GM21529 (cell line): Measurements from ENCODE around the gene MALL.
"Not testable (repeated sequence)": the region's sequence is repeated elsewhere in the genome, so short reads cannot be mapped to it uniquely, and the experiment has no call there.

Experiments used
- ATAC-seq: cut with Tn5 transposase; IDR thresholded peaks from one replicate; pipeline ENCODE4 v1.9.1; 2021; ENCODE audit not compliant: unreplicated experiment

The MALL gene

DNA sequence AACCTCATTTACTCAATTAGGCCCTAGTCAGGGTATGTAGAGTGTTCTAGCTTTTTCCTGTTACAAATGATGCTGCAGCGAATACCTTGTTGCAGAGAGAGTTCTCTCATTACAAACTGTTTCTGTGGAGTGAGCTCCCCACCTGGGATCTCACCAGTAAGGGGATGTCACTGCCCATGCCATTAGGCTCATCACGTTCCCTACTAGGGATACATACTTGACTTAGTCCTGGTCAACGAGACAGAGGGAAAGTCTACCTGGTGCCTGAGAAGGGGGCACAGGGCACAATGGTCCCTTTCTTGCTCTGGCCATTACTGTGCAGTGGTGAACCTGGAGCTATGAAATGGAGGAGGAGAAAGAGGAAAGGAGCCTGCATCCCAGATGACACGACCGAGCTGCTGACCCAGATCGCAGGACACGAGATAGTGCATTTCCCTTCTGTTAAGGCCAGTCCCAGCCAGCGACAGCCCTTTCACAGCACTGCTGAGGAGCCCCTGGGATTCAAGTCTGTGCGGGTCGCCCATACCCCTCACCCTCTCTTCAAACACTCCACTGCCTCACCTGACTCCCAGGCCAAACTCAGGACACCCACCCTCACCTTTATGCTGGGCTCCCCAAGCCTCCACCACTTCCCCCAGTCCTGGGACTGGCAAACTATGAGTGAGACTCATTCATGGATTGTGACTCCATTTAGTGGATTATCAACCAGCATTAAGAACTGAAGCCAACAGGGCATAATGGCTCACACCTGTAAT lies 16.0 kb downstream of the MALL start:
- no peak for ATAC-seq

DNA sequence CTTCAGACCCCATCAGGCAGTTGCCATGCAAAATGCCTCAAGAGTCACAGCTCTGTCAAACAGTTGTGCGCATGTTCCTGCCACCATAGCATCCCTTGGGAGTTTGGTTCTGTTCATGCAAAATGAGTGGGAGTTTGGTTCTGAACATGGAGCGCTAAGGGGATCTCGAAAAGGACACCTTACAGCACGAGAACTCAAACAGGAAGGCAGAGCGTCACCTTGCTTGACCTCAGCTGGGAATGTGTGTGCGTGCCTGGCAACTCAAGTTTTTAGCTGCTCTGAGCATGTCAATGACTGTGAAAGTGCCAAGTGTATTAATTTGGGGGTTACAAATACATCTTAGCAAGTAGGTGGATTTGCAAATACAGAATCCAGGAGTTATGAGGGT lies 16.6 kb downstream of the MALL start:
- no peak for ATAC-seq

DNA sequence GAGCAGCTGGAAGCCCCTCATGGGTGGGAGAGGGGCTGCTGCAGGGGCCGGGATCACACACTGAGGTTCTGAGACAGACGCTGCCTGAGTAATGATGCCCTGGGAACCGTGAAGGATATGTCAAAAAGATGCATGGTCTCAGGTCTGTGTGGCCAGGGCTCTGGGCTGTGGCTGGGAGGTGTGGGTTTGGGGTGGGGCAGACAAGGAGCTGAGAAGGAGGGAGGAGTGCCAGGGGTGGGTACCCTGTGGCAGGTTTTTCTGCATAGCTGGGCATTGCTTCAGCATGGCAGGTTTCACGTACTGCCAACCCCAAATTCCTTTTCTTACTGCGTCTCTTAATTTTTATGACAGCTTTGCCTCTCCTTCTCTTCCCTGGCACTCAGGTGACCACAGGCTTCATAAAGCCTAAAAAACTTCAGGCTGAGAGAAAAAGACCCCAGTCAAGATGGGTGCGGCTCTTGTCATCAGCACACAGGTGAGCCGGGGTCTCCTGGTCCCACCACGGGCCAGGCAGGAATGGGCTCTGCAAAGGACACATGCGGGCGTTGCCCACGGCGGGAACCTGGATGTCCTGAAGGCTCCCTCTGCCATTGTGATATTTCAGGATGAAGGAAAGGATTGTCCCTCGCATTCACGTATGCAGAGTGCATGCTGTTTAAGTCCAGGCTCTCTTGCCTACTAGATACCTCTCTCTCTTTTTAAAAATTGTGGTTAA lies 18.0 kb downstream of the MALL start:
- ATAC-seq, result no peak

DNA sequence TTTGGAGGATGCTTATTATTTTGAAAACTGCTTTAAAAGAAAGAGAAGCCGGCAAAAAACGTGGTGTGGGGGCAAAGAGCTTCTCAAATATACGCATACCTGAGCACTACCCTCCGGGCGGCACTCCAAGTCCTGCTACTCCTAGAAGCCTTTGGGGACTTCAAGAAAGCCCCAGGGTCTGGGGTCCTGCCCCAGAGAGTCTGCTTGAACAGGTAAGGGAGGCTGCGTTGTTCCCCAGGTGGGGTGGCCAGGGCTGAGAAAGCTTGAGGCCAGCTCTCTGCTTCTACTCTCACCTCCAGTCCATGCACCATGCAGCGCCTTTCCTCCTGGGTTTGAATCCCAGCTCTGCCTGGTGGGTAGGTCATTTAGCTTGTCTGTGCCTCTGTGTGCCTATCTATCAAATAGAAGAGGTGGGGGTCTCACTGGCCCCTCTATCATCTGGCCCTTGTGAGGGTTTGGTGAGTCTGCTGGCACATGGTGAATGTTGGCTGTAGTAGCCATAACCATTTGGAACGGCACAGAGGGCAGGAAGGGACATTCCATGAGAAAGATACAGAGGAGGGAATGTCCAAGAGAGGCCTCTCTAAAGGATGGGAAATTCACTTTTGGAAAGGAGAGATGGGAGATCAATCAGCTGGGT lies 19.5 kb downstream of the MALL start:
- no peak for ATAC-seq

DNA sequence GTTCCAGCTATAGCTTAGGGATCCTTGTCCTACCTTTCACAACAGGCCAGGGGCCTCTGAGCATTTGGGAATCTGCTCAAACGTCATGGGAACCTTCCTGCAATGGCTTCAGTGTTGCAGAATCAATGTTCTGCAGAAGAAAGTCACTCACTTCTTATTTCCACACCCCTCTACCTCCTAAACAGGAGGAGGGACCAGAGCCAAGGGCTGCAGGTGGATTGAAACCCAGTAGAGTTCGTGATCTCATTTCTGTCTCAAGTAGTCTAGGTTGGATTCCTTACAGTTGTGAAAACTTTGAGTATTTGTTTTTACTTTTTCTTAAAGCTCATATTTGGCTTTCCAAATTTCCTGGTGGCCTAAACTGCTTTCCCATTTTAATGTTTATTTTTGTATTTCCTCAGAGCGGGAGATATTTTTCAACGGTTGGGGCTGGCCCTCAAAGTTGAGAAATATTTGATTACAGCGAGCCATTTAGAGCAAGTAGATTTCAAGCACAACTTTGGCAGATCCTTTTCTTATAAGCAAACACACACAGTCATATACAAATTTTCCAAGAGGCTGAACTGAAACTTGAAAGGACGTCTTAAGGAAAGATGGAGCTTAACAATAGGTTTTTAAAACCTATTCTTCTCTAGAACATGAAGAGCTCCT lies 20.6 kb downstream of the MALL start:
- not testable (repeated sequence) for ATAC-seq

DNA sequence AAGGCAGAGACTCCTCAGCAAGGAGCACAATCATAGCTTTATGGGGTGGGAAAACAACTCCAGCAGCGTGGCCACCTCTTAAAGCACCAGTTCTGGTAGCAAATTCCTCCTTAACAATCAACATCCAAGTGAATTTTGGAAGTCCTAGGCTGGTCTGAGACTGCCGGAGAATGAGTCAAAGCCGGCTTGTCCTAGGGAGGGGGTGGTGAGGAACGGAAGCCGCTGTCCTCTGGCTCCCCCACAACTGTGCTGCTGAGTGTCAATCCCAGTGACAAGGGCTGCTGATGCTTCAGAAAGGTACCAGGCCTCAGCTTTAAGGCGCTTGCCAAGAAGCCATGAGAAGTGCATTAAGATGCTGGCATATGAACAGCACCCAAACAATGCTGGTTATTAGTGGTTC lies 21.7 kb downstream of the MALL start:
- ATAC-seq, result not testable (repeated sequence)

DNA sequence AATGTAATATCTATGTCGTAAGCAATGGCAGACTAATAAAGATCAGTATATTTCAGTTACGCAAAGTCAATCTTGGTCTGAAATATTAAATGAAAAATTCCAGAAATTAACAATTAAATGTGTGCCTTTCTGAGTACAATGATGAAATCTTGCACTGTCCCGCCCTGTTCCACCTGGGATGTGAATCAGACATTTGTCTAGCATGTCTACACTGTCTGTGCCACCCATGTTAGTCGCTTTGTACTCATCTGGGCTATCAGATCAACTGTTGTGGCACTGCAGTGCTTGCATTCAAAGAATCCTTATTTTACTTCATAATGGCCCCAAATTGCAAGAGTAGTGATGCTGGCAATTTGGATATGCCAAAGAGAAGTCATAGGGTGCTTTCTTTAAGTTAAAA lies 25.5 kb downstream of the MALL start:
- not testable (repeated sequence) for ATAC-seq

DNA sequence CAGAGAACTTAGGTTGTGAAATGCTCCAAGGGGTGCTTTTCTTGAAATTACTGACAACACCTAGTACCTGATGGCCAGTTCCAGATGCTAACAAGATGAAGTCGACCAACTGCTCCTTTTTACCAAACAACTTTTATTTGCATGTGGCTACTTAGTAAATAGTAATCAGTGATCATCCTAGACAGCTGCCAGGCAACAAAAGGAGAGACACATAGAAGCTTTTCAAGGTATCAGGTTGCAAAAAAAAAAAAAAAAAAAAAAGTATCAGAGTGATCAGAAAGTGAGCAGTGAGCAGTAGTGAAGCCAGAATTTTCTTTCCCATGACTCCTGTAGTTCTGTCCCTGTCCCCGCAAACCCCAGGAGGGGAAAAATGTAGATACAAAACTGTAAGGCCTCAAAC lies 31.9 kb downstream of the MALL start:
- not testable (repeated sequence) for ATAC-seq

DNA sequence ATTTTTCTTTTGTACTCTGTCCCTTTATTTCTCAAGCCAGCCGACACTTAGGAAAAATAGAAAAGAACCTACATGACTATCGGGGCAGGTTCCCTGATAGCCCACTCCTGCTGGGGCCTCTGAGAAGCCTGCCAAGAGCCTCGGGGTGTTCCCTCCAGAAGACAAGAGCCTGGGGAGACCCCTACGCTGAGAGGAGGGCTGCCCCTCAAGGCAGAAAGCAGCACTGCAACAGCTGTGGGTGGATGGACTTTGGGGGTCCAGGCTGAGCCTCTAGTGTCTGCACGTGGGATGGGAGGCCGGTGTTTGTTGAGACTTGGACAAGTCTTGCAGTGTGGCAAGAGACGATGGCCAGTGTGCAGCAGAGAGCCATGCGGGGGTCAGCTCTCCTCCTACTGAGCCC lies 32.5 kb downstream of the MALL start:
- not testable (repeated sequence) for ATAC-seq

DNA sequence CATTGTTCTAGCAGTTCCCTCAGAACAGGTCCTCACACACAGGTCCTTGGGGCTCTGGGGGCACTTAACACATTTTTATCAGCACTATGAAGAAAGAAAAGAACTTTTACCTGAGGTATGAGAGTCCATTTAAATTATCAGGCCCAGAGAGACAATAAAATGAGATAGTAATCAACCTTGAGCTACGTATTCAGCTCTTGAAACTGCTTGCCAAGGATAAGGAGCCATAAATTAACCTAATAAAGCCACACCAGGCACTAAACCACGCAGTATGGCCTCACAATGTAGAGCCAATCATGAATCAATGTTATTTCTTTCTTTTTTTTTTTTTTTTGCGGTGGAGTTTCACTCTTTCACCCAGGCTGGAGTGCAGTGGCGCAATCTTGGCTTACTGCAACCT lies 37.5 kb downstream of the MALL start:
- ATAC-seq, result not testable (repeated sequence)

DNA sequence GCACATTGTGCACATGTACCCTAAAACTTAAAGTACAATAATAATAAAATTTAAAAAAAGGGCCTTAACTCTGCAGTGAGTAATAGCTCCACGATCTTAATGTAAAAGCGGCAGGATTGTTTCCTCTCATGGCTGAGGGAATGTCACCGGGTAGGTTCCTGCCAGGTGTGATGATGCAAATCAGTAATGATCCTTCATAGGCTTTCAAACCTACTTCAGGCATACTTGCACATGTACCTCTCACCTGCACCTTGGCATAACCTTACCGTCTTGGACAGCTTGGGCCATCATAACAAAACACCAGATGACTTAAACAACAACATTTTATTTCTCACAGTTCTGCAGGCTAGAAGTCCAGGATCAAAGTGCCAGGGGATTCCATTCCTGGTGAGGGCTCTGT lies 39.7 kb downstream of the MALL start:
- ATAC-seq, result not testable (repeated sequence)

DNA sequence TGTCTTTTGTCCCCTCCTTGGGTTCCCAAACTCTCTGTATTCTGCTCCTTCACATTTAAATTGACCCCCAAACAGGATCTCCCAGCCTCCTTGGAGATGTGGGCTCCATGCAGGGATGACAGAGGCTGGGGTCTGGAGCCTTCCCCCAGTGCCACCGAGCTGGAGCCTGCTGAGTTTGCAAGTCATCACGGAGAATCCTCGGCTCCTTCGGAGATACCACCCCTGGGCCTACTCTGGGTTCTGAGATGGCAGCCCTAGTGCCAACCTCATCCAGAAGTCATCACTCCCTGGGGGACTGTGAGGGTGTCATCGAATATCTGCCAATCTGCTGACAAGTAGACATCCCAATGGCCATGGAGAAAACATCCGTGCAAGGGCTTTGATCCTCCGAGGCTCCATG lies 45.8 kb downstream of the MALL start:
- not testable (repeated sequence) for ATAC-seq

DNA sequence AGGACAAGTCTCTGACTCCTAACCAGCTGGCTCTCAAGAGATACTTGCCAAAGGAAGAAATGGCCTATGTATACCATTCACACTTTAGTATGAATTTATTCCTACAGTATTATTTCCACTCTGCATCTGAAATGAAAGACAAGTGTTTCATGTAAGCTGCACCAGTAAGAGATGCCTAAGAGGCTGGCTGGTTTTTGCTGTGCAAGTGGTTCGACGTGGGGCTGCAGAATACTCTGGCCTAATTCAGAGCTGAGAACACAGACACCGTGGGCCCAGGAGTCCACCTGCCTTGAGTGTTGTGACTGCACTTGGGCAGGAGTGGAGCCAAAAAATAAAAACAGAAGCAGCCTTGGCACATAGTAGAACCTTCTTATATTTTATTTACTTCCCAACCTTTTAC lies 47.5 kb downstream of the MALL start:
- ATAC-seq, result not testable (repeated sequence)

DNA sequence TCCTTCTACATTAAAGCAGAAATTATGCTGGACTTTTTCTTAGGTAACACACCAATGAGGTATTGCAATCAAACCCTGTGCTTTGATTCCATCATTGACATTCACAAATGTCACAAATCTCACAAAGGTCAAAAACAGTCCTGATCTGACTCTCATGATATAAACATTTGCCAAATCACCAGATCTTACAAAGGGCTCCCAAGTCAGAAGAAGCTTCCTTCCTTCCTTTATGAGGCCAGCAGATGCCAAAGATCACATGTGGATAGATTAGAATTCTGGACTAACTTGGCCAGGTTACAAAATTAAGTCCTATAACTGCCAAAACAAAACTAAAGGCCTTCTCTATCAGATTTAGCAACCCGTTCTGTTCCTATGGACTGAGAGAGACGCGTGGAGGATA lies 53.3 kb downstream of the MALL start:
- not testable (repeated sequence) for ATAC-seq

DNA sequence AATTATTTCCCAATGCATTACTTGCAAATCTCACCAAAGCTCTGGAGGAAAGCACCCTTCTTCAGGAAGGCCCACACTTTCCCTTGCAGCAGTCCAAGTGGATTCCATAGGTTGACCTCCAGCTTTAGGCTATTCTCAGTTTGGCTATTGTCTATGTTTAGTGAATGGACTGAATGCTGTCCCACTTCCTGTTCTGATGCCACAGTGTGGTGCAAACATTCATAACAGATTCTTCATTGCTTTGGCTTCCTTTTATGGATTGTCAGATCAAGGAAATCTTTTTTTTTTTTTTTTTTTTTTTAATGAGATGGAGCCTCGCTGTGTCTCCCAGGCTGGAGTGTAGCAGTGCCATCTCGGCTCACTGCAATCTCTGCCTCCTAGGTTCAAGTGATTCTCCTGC lies 55.1 kb downstream of the MALL start:
- ATAC-seq, result not testable (repeated sequence)

DNA sequence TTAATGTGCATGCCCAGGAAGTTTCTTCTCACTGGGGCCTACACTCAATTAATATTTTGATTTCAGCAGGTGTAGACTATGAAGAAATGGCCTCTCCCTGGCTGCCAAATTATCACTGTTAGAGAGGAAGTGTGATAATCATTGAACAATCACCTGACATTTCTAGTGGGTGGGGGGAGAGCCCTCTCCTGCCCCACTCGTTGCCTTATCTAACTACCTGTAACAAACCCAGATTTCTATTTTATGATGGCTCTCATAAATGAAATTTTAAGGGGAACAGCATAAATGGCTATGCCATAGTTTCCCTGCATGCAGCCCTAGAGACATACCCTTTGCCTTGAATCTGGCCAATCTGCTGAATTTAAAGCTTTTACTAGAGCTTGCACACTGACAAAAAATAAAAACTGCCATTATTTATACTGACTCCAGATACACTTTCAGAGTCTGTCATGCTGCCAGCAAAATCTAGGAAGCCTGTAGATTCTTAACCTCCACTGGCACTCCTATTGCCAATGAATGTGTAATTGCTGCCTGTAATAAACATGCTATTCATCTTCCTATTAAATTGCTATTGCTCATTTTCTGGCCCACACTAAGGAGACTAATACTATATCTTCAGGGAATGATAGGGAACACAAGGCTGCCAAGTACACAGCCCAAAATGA lies 55.8 kb downstream of the MALL start:
- ATAC-seq, result not testable (repeated sequence)

DNA sequence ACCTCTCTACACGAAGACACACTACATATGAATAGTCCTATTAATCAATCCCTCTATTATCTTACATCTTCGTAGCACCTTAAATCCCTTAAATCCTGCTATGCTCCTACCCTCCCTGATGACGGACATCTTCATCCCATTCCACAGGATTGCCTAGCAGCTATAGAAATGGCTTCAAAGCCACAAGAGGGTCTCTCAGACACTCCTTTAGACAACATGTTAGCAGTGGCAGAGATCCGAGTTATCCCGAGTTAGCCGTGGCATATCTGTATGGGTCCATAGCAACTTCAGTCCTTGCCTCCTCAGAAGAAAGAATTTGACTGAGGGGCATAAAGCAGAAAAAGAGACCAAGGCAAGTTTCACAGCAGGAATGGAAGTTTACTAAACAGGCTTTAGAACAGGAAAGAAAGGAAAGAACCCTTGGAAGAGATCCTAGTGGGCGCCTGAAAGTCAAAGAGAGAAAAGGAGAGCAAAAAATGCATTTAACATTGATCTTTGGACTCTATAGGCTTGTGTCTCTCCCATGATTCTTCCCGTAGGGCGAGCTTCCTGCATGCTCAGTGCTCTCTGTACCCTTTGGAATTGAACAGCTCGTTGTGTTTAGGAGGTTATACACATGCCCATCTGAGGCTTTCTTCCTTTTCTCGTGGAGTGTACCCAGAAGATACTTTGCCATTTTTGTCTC lies 56.5 kb downstream of the MALL start:
- ATAC-seq, result not testable (repeated sequence)

DNA sequence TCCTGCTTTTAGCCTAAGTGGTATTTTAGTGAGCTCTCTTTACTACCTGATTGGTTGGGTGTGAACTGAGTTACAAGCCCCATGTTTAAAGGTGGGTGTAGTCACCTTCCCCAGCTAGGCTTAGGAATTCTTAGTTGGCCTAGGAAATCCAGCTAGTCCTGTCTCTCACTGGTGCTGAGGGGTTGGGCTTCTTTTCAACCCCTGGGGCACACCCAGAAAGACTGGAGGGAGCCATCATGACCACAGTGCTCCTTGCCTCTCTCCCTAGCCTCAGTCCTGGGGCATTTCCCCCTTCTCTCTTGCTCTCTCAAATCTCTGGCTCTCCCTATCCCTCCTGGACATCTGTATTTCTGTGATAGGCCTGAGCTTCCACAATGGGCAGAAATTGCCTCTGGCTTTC lies 57.6 kb downstream of the MALL start:
- not testable (repeated sequence) for ATAC-seq

DNA sequence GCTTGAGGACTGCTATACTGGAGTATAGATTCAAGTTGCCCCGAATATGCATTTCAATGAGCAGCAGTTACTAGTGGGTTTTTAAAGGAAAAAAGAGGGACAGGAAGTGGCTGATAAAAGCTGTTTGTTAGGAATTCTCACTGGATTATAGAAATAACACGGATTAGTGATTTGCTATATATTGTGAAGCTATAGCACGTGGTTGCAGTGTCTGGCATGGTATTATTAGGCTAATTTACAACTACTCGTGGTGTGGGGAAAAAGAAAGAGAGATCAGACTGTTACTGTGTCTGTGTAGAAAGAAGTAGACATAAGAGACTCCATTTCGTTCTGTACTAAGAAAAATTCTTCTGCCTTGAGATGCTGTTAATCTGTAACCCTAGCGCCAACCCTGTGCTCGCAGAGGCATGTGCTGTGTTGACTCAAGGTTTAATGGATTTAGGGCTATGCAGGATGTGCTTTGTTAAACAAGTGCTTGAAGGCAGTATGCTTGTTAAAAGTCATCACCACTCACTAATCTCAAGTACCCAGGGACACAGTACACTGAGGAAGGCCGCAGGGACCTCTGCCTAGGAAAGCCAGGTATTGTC lies 59.7 kb downstream of the MALL start:
- not testable (repeated sequence) for ATAC-seq
